H1 (cell line): ENCODE measurements around the gene DBNL. TPM values are rescaled to one million over a fixed set of nuclear protein-coding genes. Genes with fewer than 3 reads are reported as not detected.

ENCODE experiments used
- CTCF ChIA-PET: fragments of 300-600 bp; sonication (Branson Sonifier 250); formaldehyde crosslinking; loops from one replicate; lab custom pipeline; 2021; ENCODE audit not compliant: partially characterized antibody; lab: Charles Lee
- POLR2A ChIA-PET: fragments of 300-600 bp; sonication (Branson Sonifier 250); formaldehyde crosslinking; loops from one replicate; lab custom pipeline; 2021; ENCODE audit warnings: inconsistent platforms; ENCODE audit not compliant: partially characterized antibody; lab: Charles Lee
- DNase-seq, 2 experiments: peaks; one replicate each; pipeline versions ENCODE4 v3.0.0 to v3.0.0-alpha.2; 2010 to 2022; ENCODE audit warnings: low spot score in 2 of 2, low read depth in 1 of 2, mixed read lengths in 1 of 2
- FAIRE-seq: peaks from 2 replicates; lab custom pipeline; 2011; peaks lifted over from hg19 to GRCh38; lab: Jason Lieb, UNC
- H2AFZ ChIP-seq: 2 replicates; pipeline ENCODE4 v1.8.1; 2012; ENCODE audit warnings: low read length, inconsistent platforms
- H2AK5ac ChIP-seq: 2 replicates; pipeline ENCODE4 v1.6.1; 2013; ENCODE audit warnings: low read depth, low read length
- H2BK120ac ChIP-seq: replicated peaks from 2 replicates; pipeline ENCODE3; 2013; ENCODE audit warnings: low read depth, low read length, inconsistent platforms
- H2BK12ac ChIP-seq: 2 replicates; pipeline ENCODE4 v1.6.1; 2013; ENCODE audit warnings: low read depth, low read length
- H2BK15ac ChIP-seq: 2 replicates; pipeline ENCODE4 v1.6.1; 2013; ENCODE audit warnings: low read length
- H2BK20ac ChIP-seq: 2 replicates; pipeline ENCODE4 v1.6.1; 2013; ENCODE audit warnings: low read length
- H2BK5ac ChIP-seq: 2 replicates; pipeline ENCODE4 v1.6.1; 2013; ENCODE audit warnings: low read depth, low read length
- H3K14ac ChIP-seq: 2 replicates; pipeline ENCODE4 v1.6.1; 2013; ENCODE audit warnings: inconsistent platforms; ENCODE audit not compliant: insufficient read length
- H3K18ac ChIP-seq: 2 replicates; pipeline ENCODE4 v1.6.1; 2013; ENCODE audit warnings: low read length; ENCODE audit errors: extremely low read depth
- H3K23ac ChIP-seq: 2 replicates; pipeline ENCODE4 v1.6.1; 2013; ENCODE audit warnings: inconsistent platforms; ENCODE audit not compliant: insufficient read length
- H3K23me2 ChIP-seq: 2 replicates; pipeline ENCODE4 v1.6.1; 2013; ENCODE audit warnings: low read depth, low read length
- H3K27ac ChIP-seq: 2 replicates; pipeline ENCODE4 v1.6.1; 2011; ENCODE audit warnings: low read depth, low read length, inconsistent platforms
- H3K27me3 ChIP-seq, 4 experiments: replicated peaks in 1 of 4; 1 replicate in 1 of 4; 2 replicates in 3 of 4; pipeline versions ENCODE4 v1.6.1 to v1.8.1; 2011 to 2013; ENCODE audit warnings: low read length in 3 of 4, mild to moderate bottlenecking in 3 of 4, inconsistent platforms in 2 of 4, mixed read lengths in 2 of 4, moderate library complexity in 1 of 4; ENCODE audit not compliant: control insufficient read depth in 3 of 4, insufficient read depth in 3 of 4; ENCODE audit errors: extremely low read depth in 1 of 4
- H3K36me3 ChIP-seq, 4 experiments: 2 replicates each; pipeline versions ENCODE4 v1.6.1 to v1.8.1; 2011 to 2013; ENCODE audit warnings: mild to moderate bottlenecking in 4 of 4, low read length in 3 of 4, moderate library complexity in 2 of 4, control low read depth in 1 of 4, inconsistent platforms in 1 of 4; ENCODE audit not compliant: insufficient read depth in 4 of 4, control insufficient read depth in 2 of 4
- H3K4ac ChIP-seq: replicated peaks from 2 replicates; pipeline ENCODE3; 2013; ENCODE audit warnings: low read length, low read depth, mixed read lengths, inconsistent platforms; ENCODE audit not compliant: insufficient read length
- H3K4me1 ChIP-seq, 4 experiments: replicated peaks in 1 of 4; 1 replicate in 1 of 4; 2 replicates in 3 of 4; pipeline versions ENCODE4 v1.6.1 to v1.8.1; 2011 to 2013; ENCODE audit warnings: low read length in 3 of 4, inconsistent platforms in 2 of 4, mixed read lengths in 1 of 4; ENCODE audit not compliant: insufficient read depth in 4 of 4, control insufficient read depth in 3 of 4
- H3K4me2 ChIP-seq, 2 experiments: 2 replicates each; pipeline versions ENCODE4 v1.6.1 to v1.8.1; 2011 to 2013; ENCODE audit warnings: low read depth in 2 of 2, low read length in 2 of 2, control low read depth in 1 of 2, inconsistent platforms in 1 of 2, mild to moderate bottlenecking in 1 of 2; ENCODE audit not compliant: insufficient read depth in 1 of 2
- H3K4me3 ChIP-seq, 4 experiments: fragments of 200-600, 300-600 bp in 1 of 4; sonication (generic), shearing (Covaris generic), sonication (Bioruptor Twin) in 1 of 4; 2 replicates each; pipeline versions ENCODE4 v1.5.1 to v1.8.1; 2011 to 2016; ENCODE audit warnings: low read length in 4 of 4, low read depth in 3 of 4, control low read depth in 2 of 4, inconsistent platforms in 2 of 4, mild to moderate bottlenecking in 2 of 4, mixed read lengths in 1 of 4, moderate library complexity in 1 of 4; ENCODE audit not compliant: insufficient read depth in 2 of 4; ENCODE audit errors: extremely low read depth in 1 of 4
- H3K56ac ChIP-seq: replicated peaks from 2 replicates; pipeline ENCODE3; 2013; ENCODE audit warnings: low read depth, mild to moderate bottlenecking, mixed read lengths, low read length, inconsistent platforms; ENCODE audit not compliant: insufficient read length
- H3K79me1 ChIP-seq: 2 replicates; pipeline ENCODE4 v1.6.1; 2013; ENCODE audit warnings: low read depth, low read length, control low read depth
- H3K79me2 ChIP-seq, 2 experiments: 2 replicates each; pipeline versions ENCODE4 v1.6.1 to v1.8.1; 2012 to 2013; ENCODE audit warnings: low read length in 2 of 2, mild to moderate bottlenecking in 2 of 2, inconsistent platforms in 1 of 2; ENCODE audit not compliant: insufficient read depth in 2 of 2, control insufficient read depth in 1 of 2
- H3K9ac ChIP-seq, 4 experiments: replicated peaks in 1 of 4; 1 replicate in 1 of 4; 2 replicates in 3 of 4; pipeline versions ENCODE4 v1.6.1 to v1.8.1; 2011 to 2013; ENCODE audit warnings: low read depth in 3 of 4, low read length in 3 of 4, control low read depth in 2 of 4, mild to moderate bottlenecking in 2 of 4, moderate library complexity in 2 of 4, inconsistent platforms in 1 of 4; ENCODE audit errors: extremely low read depth in 1 of 4
- H3K9me3 ChIP-seq, 2 experiments: 2 replicates each; pipeline versions ENCODE4 v1.6.1 to v1.8.1; 2012 to 2013; ENCODE audit warnings: mild to moderate bottlenecking in 2 of 2, moderate library complexity in 2 of 2, control low read depth in 1 of 2, inconsistent platforms in 1 of 2, low read depth in 1 of 2, low read length in 1 of 2, mixed read lengths in 1 of 2; ENCODE audit not compliant: insufficient read depth in 2 of 2
- H4K20me1 ChIP-seq, 2 experiments: replicated peaks in 1 of 2; 2 replicates each; pipeline versions ENCODE3 to v1.8.1; 2011 to 2013; ENCODE audit warnings: inconsistent platforms in 2 of 2, low read length in 2 of 2, mild to moderate bottlenecking in 1 of 2; ENCODE audit not compliant: insufficient read depth in 2 of 2, control insufficient read depth in 1 of 2
- H4K5ac ChIP-seq: 2 replicates; pipeline ENCODE4 v1.6.1; 2013; ENCODE audit warnings: low read length, low read depth, mixed read lengths, inconsistent platforms; ENCODE audit not compliant: insufficient read length
- H4K8ac ChIP-seq: 2 replicates; pipeline ENCODE4 v1.8.0; 2013; ENCODE audit warnings: mild to moderate bottlenecking, moderate library complexity, low read length, inconsistent platforms; ENCODE audit not compliant: insufficient read depth; ENCODE audit errors: extremely low read depth
- H4K91ac ChIP-seq: replicated peaks from 2 replicates; pipeline ENCODE3; 2013; ENCODE audit warnings: low read length, mixed read lengths, inconsistent platforms; ENCODE audit not compliant: insufficient read length
- ASH2L ChIP-seq: fragments of 200-600, 300-600 bp; sonication (generic); IDR thresholded peaks from one replicate; pipeline ENCODE4 v1.7.1; 2017; ENCODE audit warnings: low read length
- ATF2 ChIP-seq: IDR thresholded peaks from 2 replicates; pipeline ENCODE4 v1.6.1; 2012; ENCODE audit warnings: low read length, inconsistent platforms
- CHD1 ChIP-seq: IDR thresholded peaks from 2 replicates; pipeline ENCODE4 v1.6.1; 2012; ENCODE audit warnings: low read depth, low read length, improper control_type of control experiment
- EP300 ChIP-seq, 2 experiments: IDR thresholded peaks; 1 replicate in 1 of 2; 2 replicates in 1 of 2; pipeline ENCODE4 v1.6.1; 2011 to 2012; ENCODE audit warnings: low read depth in 2 of 2, low read length in 2 of 2, mild to moderate bottlenecking in 2 of 2, borderline replicate concordance in 1 of 2, inconsistent platforms in 1 of 2, moderate library complexity in 1 of 2
- MAX ChIP-seq: IDR thresholded peaks from 2 replicates; pipeline ENCODE4 v1.6.1; 2012; ENCODE audit warnings: inconsistent platforms
- RXRA ChIP-seq: IDR thresholded peaks from 2 replicates; pipeline ENCODE4 v1.6.1; 2011; ENCODE audit warnings: low read depth, mild to moderate bottlenecking, low read length, moderate library complexity; ENCODE audit not compliant: insufficient read depth
- SP4 ChIP-seq: IDR thresholded peaks from 2 replicates; pipeline ENCODE4 v1.6.1; 2012; ENCODE audit warnings: low read length, inconsistent platforms
- TCF12 ChIP-seq: IDR thresholded peaks from 2 replicates; pipeline ENCODE4 v1.6.1; 2011; ENCODE audit warnings: low read depth, mild to moderate bottlenecking, low read length
- WGBS, 2 experiments: shearing (Covaris generic) in 1 of 2; methylation state at CpG; one replicate each; pipeline versions ENCODE4 v1.1.6 to v1.1.7; 2013 to 2015; ENCODE audit warnings: low lambda C conversion rate in 2 of 2, mixed read lengths in 2 of 2, inconsistent platforms in 1 of 2, low coverage in 1 of 2, missing lambda C conversion rate in 1 of 2; ENCODE audit not compliant: insufficient replicate concordance in 2 of 2, insufficient coverage in 1 of 2, insufficient read length in 1 of 2; ENCODE audit errors: extremely low coverage in 1 of 2, missing lambda C conversion rate in 1 of 2; 5-methylcytosine and 5-hydroxymethylcytosine counted together
- polyA plus RNA-seq, 7 experiments: library from polyadenylated mRNA; depleted of rRNA in 3 of 7; stranded (reverse) in 5 of 7; unstranded in 2 of 7; fragments of >200 nt in 5 of 7; fragments of 200-250 nt in 2 of 7; gene quantifications; 1 replicate in 5 of 7; 2 replicates in 1 of 7; 4 replicates in 1 of 7; pipeline versions ENCODE4 v1.2.1 to v1.2.3, GENCODE V29; 2011 to 2013; ENCODE audit warnings: missing spikeins in 2 of 7, mixed read lengths in 2 of 7
- total RNA-seq: library from RNA; stranded (reverse); fragmentation: NEBNext Ultra II Directional; extraction: Animal tissue kit (Norgen Biotek cat#: 25700); gene quantifications from 2 replicates; pipeline ENCODE4 v1.2.1, GENCODE V29; 2021
- TF ChIP-seq, protein P1 (sequence below): IDR thresholded peaks from 2 replicates; pipeline ENCODE4 v1.6.1; 2011; ENCODE audit warnings: low read depth, mild to moderate bottlenecking, low read length; ENCODE audit not compliant: insufficient read depth

Gene DBNL
- total and polyA plus RNA-seq, 2 of the 8 experiments (the other 6 are each of a cell fraction or from before 2014, with no cell fraction given) = 30.9 to 56.6 TPM

DNA sequence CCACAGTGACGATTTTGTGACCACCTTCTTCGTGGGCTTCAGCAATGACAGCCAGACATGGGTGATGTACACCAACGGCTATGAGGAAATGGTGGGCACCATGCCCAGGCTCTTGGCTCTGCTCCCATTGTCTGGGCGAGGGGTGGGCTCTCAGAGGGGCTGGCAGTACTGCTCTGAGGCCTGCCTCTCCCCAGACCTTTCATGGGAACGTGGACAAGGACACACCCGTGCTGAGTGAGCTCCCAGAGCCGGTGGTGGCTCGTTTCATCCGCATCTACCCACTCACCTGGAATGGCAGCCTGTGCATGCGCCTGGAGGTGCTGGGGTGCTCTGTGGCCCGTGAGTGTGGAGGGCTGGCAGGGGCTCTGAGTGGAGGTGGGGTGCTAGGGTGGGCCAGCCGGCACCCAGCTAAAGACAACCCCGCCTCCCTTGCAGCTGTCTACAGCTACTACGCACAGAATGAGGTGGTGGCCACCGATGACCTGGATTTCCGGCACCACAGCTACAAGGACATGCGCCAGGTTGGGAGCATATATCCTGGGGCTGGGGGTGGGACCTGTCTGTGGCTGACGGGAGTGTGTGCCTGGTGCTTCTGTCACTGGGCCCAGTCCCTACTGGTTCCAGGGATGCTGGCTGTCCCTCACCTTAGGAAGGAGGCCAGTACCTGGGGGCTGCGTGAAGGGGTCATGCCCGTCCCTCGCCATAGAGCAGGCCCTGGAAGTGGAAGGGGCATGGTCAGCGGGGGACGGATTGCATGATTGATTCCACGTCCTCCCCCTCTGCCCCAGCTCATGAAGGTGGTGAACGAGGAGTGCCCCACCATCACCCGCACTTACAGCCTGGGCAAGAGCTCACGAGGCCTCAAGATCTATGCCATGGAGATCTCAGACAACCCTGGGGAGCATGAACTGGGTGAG lies 66.5 kb downstream of the DBNL start:
- no peak overlapping the region for H4K91ac ChIP-seq
- TF ChIP-seq ASH2L (no peak), EP300 (IDR thresholded peaks at IDR 0.05; ENCODE audit: borderline replicate concordance in 1 of 2, low read depth in 2 of 2, low read length in 2 of 2) (no peak), SP4 (no peak), TCF12 (no peak), MAX (no peak), CHD1 (no peak), RXRA (no peak), ATF2 (no peak)
- TF ChIP-seq, protein P1, sequence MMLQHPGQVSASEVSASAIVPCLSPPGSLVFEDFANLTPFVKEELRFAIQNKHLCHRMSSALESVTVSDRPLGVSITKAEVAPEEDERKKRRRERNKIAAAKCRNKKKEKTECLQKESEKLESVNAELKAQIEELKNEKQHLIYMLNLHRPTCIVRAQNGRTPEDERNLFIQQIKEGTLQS = no peak
- TF ChIP-seq, all 59 proteins: peak for 0
- Histone ChIP-seq H2BK120ac (no peak overlapping the region), H4K5ac (no peak overlapping the region), H4K20me1 (peaks cover 0 to 11% of the 10 kb centered on the region in 2 experiments), H2BK20ac (no peak overlapping the region), H3K23ac (no peak overlapping the region), H3K79me1 (no peaks in the 10 kb centered on the region), H3K9ac (no peak overlapping the region), H3K4me2 (no peak overlapping the region), H3K27ac (no peak overlapping the region), H3K4ac (no peak overlapping the region), H3K9me3 (no peaks in the 10 kb centered on the region), H3K79me2 (no peaks in the 10 kb centered on the region), H3K4me1 (peaks cover 0 to 2% (median 0%) of the 10 kb centered on the region in 4 experiments; a peak in 1 of 7 replicates), H3K4me3 (no peak overlapping the region), H3K23me2 (no peaks in the 10 kb centered on the region), H3K18ac (no peak overlapping the region), H2BK15ac (no peak overlapping the region), H2BK12ac (no peak overlapping the region), H3K14ac (no peak overlapping the region), H3K36me3 (peaks cover 5 to 26% (median 11%) of the 10 kb centered on the region in 4 experiments; a peak in 6 of 8 replicates), H3K27me3 (no peaks in the 10 kb centered on the region), H2AFZ (no peak overlapping the region), H2AK5ac (no peak overlapping the region), H2BK5ac (no peak overlapping the region), H3K56ac (no peak overlapping the region), H4K8ac (no peak overlapping the region; the same call in 1 of the 2 replicates)
- WGBS, 2 experiments = 92% methylated on average over 26 of the region's 27 CpGs; no CpG with 5 or more reads in 1 of the 2 experiments
- ChIA-PET POLR2A (interaction anchor here (0.8 to 3.4 kb wide), 9 partner anchors 9 to 47 kb away, joined by 3 to 50 read pairs (median 4); partner anchors contain the start of gene POLD2), CTCF (interaction anchor here (0.8 to 2.6 kb wide), 9 partner anchors 9 to 91 kb away, joined by 3 to 10 read pairs (median 4); partner anchors contain the start of gene PGAM2)
- no peak for FAIRE-seq
- DNase-seq = no peak
